Brain microvascular endothelial cell (primary cell): Measurements from ENCODE around the gene PCDH1.

Experiments used
- DNase-seq: peaks from one replicate; pipeline ENCODE4 v3.0.0-alpha.2; 2020
- H3K27ac ChIP-seq: fragments of 250-450 bp; sonication (Bioruptor Pico); 2 replicates; pipeline ENCODE4 v1.5.1; 2020; ENCODE audit warnings: mild to moderate bottlenecking, moderate library complexity
- H3K27me3 ChIP-seq: fragments of 250-450 bp; sonication (Bioruptor Pico); replicated peaks from 2 replicates; pipeline ENCODE4 v1.5.1; 2020; ENCODE audit warnings: mild to moderate bottlenecking
- H3K36me3 ChIP-seq: fragments of 250-450 bp; sonication (Bioruptor Pico); replicated peaks from 2 replicates; pipeline ENCODE4 v1.5.1; 2020; ENCODE audit warnings: mild to moderate bottlenecking
- H3K4me3 ChIP-seq: 2 replicates; pipeline ENCODE4 v1.5.1; 2011; ENCODE audit warnings: low read depth, mild to moderate bottlenecking, control low read depth, low read length, moderate library complexity
- CTCF ChIP-seq: IDR thresholded peaks from 2 replicates; pipeline ENCODE4 v1.5.1; 2011; ENCODE audit warnings: low read depth, mild to moderate bottlenecking, moderate library complexity, low read length, control low read depth, inconsistent platforms; ENCODE audit errors: missing control alignments
- in situ Hi-C: cut with HindIII; loops from 2 replicates; pipeline ENCODE4 v1.10.0; 2017; ENCODE audit warnings: low sequenced_read_pairs, low pct_ligation_motif_present

The PCDH1 gene

GRCh38 chr5:141811287-141812155 lies 66.7 kb downstream of the PCDH1 start:
- TF ChIP-seq CTCF = peak; percentile 84
- in situ Hi-C loops = no loop called here
- no peak overlapping the region for H3K27ac ChIP-seq
- no peak for DNase-seq
- no peak overlapping the region for H3K4me3 ChIP-seq
- no peaks in the 10 kb centered on the region for H3K36me3 ChIP-seq
- peaks cover 26% of the 10 kb centered on the region for H3K27me3 ChIP-seq

- H3K4me3 ChIP-seq = no peak overlapping the region
- no peak for TF ChIP-seq CTCF
- in situ Hi-C loops = no loop called here
- H3K27me3 ChIP-seq = peaks cover 27% of the 10 kb centered on the region
- H3K27ac ChIP-seq = no peak overlapping the region
- no peaks in the 10 kb centered on the region for H3K36me3 ChIP-seq
- no peak for DNase-seq
These were observed 67.5 kb downstream of the PCDH1 start for GRCh38 chr5:141810702-141811101.

GRCh38 chr5:141809380-141810096 lies 68.7 kb downstream of the PCDH1 start:
- Histone ChIP-seq H3K4me3 (no peak overlapping the region), H3K36me3 (no peaks in the 10 kb centered on the region), H3K27me3 (peaks cover 34% of the 10 kb centered on the region), H3K27ac (no peak overlapping the region)
- in situ Hi-C loops = no loop called here
- no peak for DNase-seq
- no peak for TF ChIP-seq CTCF

- no peak overlapping the region for H3K27ac ChIP-seq
- no peak overlapping the region for H3K4me3 ChIP-seq
- H3K27me3 ChIP-seq = peaks cover 38% of the 10 kb centered on the region
- no peaks in the 10 kb centered on the region for H3K36me3 ChIP-seq
- no peak for TF ChIP-seq CTCF
- in situ Hi-C loops = no loop called here
- no peak for DNase-seq
These were observed 69.4 kb downstream of the PCDH1 start for GRCh38 chr5:141808857-141809256.

- Histone ChIP-seq H3K27me3 (peaks cover 45% of the 10 kb centered on the region), H3K36me3 (no peaks in the 10 kb centered on the region)
- in situ Hi-C loops = no loop called here
These were observed 70.5 kb downstream of the PCDH1 start for GRCh38 chr5:141807732-141808131.

More at GRCh38 chr5:141807732-141808131, 70.5 kb downstream of the PCDH1 start:
- TF ChIP-seq CTCF = no peak
- no peak for DNase-seq
- Histone ChIP-seq H3K4me3 (no peak overlapping the region), H3K27ac (no peak overlapping the region)
